LNCaP clone FGC (cell line): ENCODE results near the gene PCDHA1.

Source experiments
- DNase-seq: peaks from one replicate; pipeline ENCODE4 v3.0.0-alpha.2; 2011; ENCODE audit warnings: low read depth
- H3K4me3 ChIP-seq: 2 replicates; pipeline ENCODE4 v1.5.1; 2011; ENCODE audit warnings: mild to moderate bottlenecking, low read depth, low read length, control low read depth
- TF ChIP-seq, protein P1 (sequence below): IDR thresholded peaks from 2 replicates; pipeline ENCODE4 v1.5.1; 2012; ENCODE audit warnings: mild to moderate bottlenecking; ENCODE audit not compliant: control insufficient read depth, insufficient read depth; ENCODE audit errors: extremely low read depth

PCDHA1 gene

GRCh38 chr5:140978983-140979382 lies 193.0 kb downstream of the PCDHA1 start:
- DNase-seq = no peak
- TF ChIP-seq, protein P1, sequence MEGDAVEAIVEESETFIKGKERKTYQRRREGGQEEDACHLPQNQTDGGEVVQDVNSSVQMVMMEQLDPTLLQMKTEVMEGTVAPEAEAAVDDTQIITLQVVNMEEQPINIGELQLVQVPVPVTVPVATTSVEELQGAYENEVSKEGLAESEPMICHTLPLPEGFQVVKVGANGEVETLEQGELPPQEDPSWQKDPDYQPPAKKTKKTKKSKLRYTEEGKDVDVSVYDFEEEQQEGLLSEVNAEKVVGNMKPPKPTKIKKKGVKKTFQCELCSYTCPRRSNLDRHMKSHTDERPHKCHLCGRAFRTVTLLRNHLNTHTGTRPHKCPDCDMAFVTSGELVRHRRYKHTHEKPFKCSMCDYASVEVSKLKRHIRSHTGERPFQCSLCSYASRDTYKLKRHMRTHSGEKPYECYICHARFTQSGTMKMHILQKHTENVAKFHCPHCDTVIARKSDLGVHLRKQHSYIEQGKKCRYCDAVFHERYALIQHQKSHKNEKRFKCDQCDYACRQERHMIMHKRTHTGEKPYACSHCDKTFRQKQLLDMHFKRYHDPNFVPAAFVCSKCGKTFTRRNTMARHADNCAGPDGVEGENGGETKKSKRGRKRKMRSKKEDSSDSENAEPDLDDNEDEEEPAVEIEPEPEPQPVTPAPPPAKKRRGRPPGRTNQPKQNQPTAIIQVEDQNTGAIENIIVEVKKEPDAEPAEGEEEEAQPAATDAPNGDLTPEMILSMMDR = no peak
- H3K4me3 ChIP-seq = no peak overlapping the region

- TF ChIP-seq, protein P1 = no peak
- H3K4me3 ChIP-seq = no peak overlapping the region
- no peak for DNase-seq
Observed at GRCh38 chr5:140982083-140982716, 196.3 kb downstream of the PCDHA1 start.

GRCh38 chr5:140986117-140986521 lies 200.2 kb downstream of the PCDHA1 start:
- TF ChIP-seq, protein P1 = no peak
- DNase-seq = no peak
- no peak overlapping the region for H3K4me3 ChIP-seq

DNA sequence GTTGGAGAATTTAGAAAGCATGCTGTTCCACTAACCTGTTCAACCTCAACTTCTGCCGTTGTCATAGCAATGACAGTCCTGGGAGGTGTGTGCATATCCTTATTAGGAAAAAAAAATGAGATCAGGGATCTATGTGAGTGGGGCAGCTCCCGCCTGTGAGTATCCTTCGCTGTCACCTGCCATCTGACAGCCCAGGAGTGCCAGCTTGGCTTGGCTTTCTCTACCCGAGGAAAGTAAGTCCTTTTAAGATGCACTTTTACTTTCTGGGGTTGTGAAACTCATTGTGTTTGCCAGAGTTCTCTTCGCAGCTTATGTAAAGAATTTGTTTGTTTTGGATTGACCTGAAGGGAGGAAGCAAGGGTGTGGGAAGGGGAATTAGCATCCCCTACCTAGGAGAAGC lies 202.2 kb downstream of the PCDHA1 start:
- no peak for DNase-seq
- TF ChIP-seq, protein P1 = no peak
- H3K4me3 ChIP-seq = no peak overlapping the region

DNA sequence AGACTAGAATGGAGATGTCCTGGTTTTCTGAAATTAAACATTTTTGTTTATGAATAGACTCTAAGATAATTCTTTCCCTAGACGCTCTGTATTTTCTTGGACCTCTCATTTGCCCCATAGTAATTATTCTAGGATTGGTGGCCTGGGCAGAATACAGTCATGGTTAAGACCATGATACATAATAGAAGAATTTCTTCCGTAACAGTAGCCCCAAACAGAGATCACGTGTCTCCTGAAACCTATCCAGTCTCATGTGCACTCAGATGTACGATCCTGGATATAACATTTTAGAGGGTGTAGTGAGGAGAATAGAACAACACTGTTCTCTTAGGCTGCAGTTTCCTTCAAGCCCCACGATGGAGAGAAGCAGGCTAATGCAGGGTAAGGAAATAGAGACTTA lies 202.7 kb downstream of the PCDHA1 start:
- TF ChIP-seq, protein P1 = no peak
- no peak overlapping the region for H3K4me3 ChIP-seq
- no peak for DNase-seq

- TF ChIP-seq, protein P1 = no peak
- H3K4me3 ChIP-seq = no peak overlapping the region
- DNase-seq = no peak
Observed at GRCh38 chr5:140989254-140990020, 203.5 kb downstream of the PCDHA1 start.

- H3K4me3 ChIP-seq = no peak overlapping the region
- TF ChIP-seq, protein P1 = no peak
- DNase-seq = no peak
Observed at GRCh38 chr5:140992828-140993227, 206.9 kb downstream of the PCDHA1 start.
